Right lobe of liver (tissue), 6 donors: ENCODE data around the gene GJC3. TPM values are rescaled to one million over a fixed set of nuclear protein-coding genes. Genes with fewer than 3 reads are reported as not detected.

Experiments used
- ATAC-seq, 4 donors: fragments of 200-7000 bp; cut with Tn5 transposase; one replicate each; pipeline ENCODE4 v1.9.1; 2020; ENCODE audit warnings: mild to moderate bottlenecking in 4 of 4, moderate library complexity in 4 of 4
- DNase-seq, 3 donors: peaks; one replicate each; pipeline ENCODE4 v3.0.0-alpha.2; 2020
- H3K27ac ChIP-seq, 3 donors: fragments of 200-600 bp; one replicate each; pipeline ENCODE4 v1.8.0; 2022
- H3K27me3 ChIP-seq, 2 donors: fragments of 200-600 bp; one replicate each; pipeline ENCODE4 v1.8.0; 2022
- H3K36me3 ChIP-seq, 4 donors: fragments of 200-600 bp; sonication (generic) in 1 of 4; one replicate each; pipeline versions ENCODE4 v1.5.1 to v1.8.0; 2017 to 2022; ENCODE audit warnings: control low read depth in 1 of 4
- H3K4me1 ChIP-seq, 4 donors: fragments of 200-600 bp; sonication (generic) in 1 of 4; one replicate each; pipeline versions ENCODE4 v1.5.1 to v1.8.0; 2017 to 2022; ENCODE audit warnings: control low read depth in 1 of 4
- H3K4me3 ChIP-seq, 3 donors: fragments of 200-600 bp; one replicate each; pipeline ENCODE4 v1.8.0; 2022
- H3K9me3 ChIP-seq, 4 donors: fragments of 200-600 bp; sonication (generic) in 1 of 4; one replicate each; pipeline versions ENCODE4 v1.5.1 to v1.8.0; 2017 to 2022; ENCODE audit warnings: control low read depth in 1 of 4
- POLR2A ChIP-seq: fragments of 450-650 bp; IDR thresholded peaks from one replicate; pipeline ENCODE4 v1.6.1; 2017; ENCODE audit warnings: antibody characterized with exemption, mild to moderate bottlenecking
- WGBS: methylation state at CpG from one replicate; pipeline ENCODE4 v1.1.6; 2018; ENCODE audit warnings: low coverage, low lambda C conversion rate; ENCODE audit not compliant: insufficient coverage; ENCODE audit errors: missing lambda C conversion rate; 5-methylcytosine and 5-hydroxymethylcytosine counted together
- intact Hi-C, 2 donors: fragments of 100-400 bp; cut with DNase I; formaldehyde crosslinking; loops; one replicate each; pipeline versions ENCODE4 v1.11.2 to v1.14.1; 2022
- total RNA-seq, 6 experiments: library from RNA; depleted of rRNA in 2 of 6; stranded (reverse); fragments of >200 nt in 2 of 6; fragmentation: NEBNext Ultra II Directional in 3 of 6; extraction: Animal tissue kit (Norgen Biotek cat#: 25700) in 3 of 6; gene quantifications; one replicate each; pipeline versions ENCODE4 v1.1.0 to v1.2.4, GENCODE V29; 2016 to 2023
- TF ChIP-seq, protein P1 (sequence below), 4 donors: fragments of 200-600 bp in 3 of 4; fragments of 450-650 bp in 1 of 4; IDR thresholded peaks; one replicate each; pipeline versions ENCODE4 v1.5.1 to v1.8.0; 2016 to 2022; ENCODE audit warnings: antibody characterized with exemption in 4 of 4, mild to moderate bottlenecking in 2 of 4
- donor health status: DM: no; HTN: yes; CAD: no.
- donor health status: DM: no; HTN: no; CAD: no.
- donor health status: DM: no; HTN: no; CAD: no.
- donor health status: DM: no; HTN: yes; CAD: no.
- donor health status: DM: no; HTN: yes; CAD: no.

GJC3 gene
- total RNA-seq, 6 experiments from 2014 or later = 0.17 to 0.86 (median 0.44) TPM

GRCh38 chr7:99923200-99923599, 6.2 kb downstream of the GJC3 start:
- H3K4me3 ChIP-seq = no peak overlapping the region
- no peaks in the 10 kb centered on the region for H3K9me3 ChIP-seq
- no peaks in the 10 kb centered on the region for H3K27me3 ChIP-seq
- H3K27ac ChIP-seq = no peak overlapping the region
- ATAC-seq (no peak), DNase-seq (no peak)
- TF ChIP-seq POLR2A = no peak
- H3K4me1 ChIP-seq = peaks cover 0 to 18% (median 4%) of the 10 kb centered on the region in 4 donors
- no peaks in the 10 kb centered on the region for H3K36me3 ChIP-seq
- intact Hi-C loops = no loop called here
- WGBS = 80% methylated on average over 1 of the region's 3 CpGs

DNA sequence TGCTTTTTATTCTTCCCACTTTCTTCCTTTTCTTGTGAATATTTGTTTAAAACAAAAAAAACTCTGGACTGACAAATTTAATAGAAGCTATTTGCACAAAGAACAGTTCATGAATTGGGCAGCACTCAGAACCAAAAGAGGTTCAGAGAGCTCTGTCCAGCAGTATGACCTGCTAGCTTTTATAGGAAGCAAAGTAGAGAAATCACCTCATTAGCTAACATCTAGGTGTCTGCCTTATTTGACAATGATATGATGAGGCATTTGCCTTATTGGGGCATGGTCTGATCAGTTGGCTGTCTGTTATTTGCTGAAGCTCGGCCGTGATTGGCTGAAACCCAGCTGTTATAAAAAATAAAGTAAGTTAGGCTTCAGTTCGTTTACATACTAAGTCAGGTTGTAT, 9.3 kb downstream of the GJC3 start:
- Histone ChIP-seq H3K27ac (peak overlapping the region in 1 of 3 donors; percentile 83), H3K9me3 (no peaks in the 10 kb centered on the region), H3K4me3 (peak overlapping the region; percentile 90 to 97 (median 91)), H3K36me3 (peaks cover 0 to 9% (median 0%) of the 10 kb centered on the region in 4 donors), H3K4me1 (peaks cover 0 to 33% (median 13%) of the 10 kb centered on the region in 4 donors), H3K27me3 (no peaks in the 10 kb centered on the region)
- no peak for DNase-seq
- 80% methylated on average over 3 of the region's 3 CpGs for WGBS
- intact Hi-C loops = no loop called here
- TF ChIP-seq POLR2A = no peak
- TF ChIP-seq, protein P1, sequence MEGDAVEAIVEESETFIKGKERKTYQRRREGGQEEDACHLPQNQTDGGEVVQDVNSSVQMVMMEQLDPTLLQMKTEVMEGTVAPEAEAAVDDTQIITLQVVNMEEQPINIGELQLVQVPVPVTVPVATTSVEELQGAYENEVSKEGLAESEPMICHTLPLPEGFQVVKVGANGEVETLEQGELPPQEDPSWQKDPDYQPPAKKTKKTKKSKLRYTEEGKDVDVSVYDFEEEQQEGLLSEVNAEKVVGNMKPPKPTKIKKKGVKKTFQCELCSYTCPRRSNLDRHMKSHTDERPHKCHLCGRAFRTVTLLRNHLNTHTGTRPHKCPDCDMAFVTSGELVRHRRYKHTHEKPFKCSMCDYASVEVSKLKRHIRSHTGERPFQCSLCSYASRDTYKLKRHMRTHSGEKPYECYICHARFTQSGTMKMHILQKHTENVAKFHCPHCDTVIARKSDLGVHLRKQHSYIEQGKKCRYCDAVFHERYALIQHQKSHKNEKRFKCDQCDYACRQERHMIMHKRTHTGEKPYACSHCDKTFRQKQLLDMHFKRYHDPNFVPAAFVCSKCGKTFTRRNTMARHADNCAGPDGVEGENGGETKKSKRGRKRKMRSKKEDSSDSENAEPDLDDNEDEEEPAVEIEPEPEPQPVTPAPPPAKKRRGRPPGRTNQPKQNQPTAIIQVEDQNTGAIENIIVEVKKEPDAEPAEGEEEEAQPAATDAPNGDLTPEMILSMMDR (IDR thresholded peaks at IDR 0.05) = no peak
- ATAC-seq = no peak

- ATAC-seq (no peak), DNase-seq (no peak)
- Histone ChIP-seq H3K27me3 (no peaks in the 10 kb centered on the region), H3K4me1 (peaks cover 0 to 33% (median 13%) of the 10 kb centered on the region in 4 donors), H3K36me3 (peaks cover 0 to 11% (median 0%) of the 10 kb centered on the region in 4 donors), H3K9me3 (no peaks in the 10 kb centered on the region), H3K27ac (peak overlapping the region; percentile 83 to 92 (median 91)), H3K4me3 (peak overlapping the region; percentile 90 to 97 (median 91))
- 42% methylated on average over 4 of the region's 4 CpGs for WGBS
- intact Hi-C loops = loop anchor here in 1 of 2 donors (10.0 kb wide), 1 partner anchor 135 kb away; no protein-coding TSS in a partner anchor
- TF ChIP-seq POLR2A = no peak
- TF ChIP-seq, protein P1 (IDR thresholded peaks at IDR 0.05) = no peak
These were observed 9.7 kb downstream of the GJC3 start for GRCh38 chr7:99919814-99920112.

- peak within 1 kb of the TSS; percentile 83 to 92 (median 91) for H3K27ac ChIP-seq
- H3K9me3 ChIP-seq = no peaks in the 10 kb centered on the region
- ATAC-seq = peak; percentile 97 to 99 (median 98)
- TF ChIP-seq, protein P1 (IDR thresholded peaks at IDR 0.05) = peak in 2 of 4 donors; percentile 20 to 35
- TF ChIP-seq POLR2A = peak; percentile 92
- no peaks in the 10 kb centered on the region for H3K27me3 ChIP-seq
- 9% methylated on average over 13 of the region's 81 CpGs for WGBS
- DNase-seq = peak; percentile 92 to 96 (median 95)
- H3K36me3 ChIP-seq = peaks cover 0 to 11% (median 0%) of the 10 kb centered on the region in 4 donors
- intact Hi-C loops = loop anchor here in 1 of 2 donors (10.0 kb wide), 1 partner anchor 136 kb away; no protein-coding TSS in a partner anchor
- peaks cover 0 to 33% (median 13%) of the 10 kb centered on the region in 4 donors for H3K4me1 ChIP-seq
- H3K4me3 ChIP-seq = peak within 1 kb of the TSS; percentile 90 to 97 (median 91)
These were observed 10.2 kb downstream of the GJC3 start, which contains the start of gene TRIM4 for GRCh38 chr7:99918959-99919813. Gene TRIM4 (minus strand): TSS chr7:99919530. CDS start chr7:99919401, 129 bp downstream.

GRCh38 chr7:99910976-99911375, 18.4 kb downstream of the GJC3 start:
- 100% methylated on average over 2 of the region's 2 CpGs for WGBS
- ATAC-seq (no peak), DNase-seq (no peak)
- Histone ChIP-seq H3K27me3 (no peaks in the 10 kb centered on the region), H3K4me1 (peaks cover 0 to 7% (median 0%) of the 10 kb centered on the region in 4 donors), H3K27ac (no peak overlapping the region), H3K4me3 (no peak overlapping the region), H3K9me3 (no peaks in the 10 kb centered on the region), H3K36me3 (peaks cover 0 to 38% (median 13%) of the 10 kb centered on the region in 4 donors)
- TF ChIP-seq, protein P1 (IDR thresholded peaks at IDR 0.05) = no peak
- TF ChIP-seq POLR2A = no peak
- intact Hi-C loops = loop anchor here in 1 of 2 donors (10.0 kb wide), 1 partner anchor 144 kb away; no protein-coding TSS in a partner anchor
